Chondrocyte (in vitro differentiated cells): ENCODE data around the gene GALNT17. TPM values are rescaled to one million over a fixed set of nuclear protein-coding genes. Genes with fewer than 3 reads are reported as not detected.

Experiments used
- DNase-seq: peaks from one replicate; pipeline ENCODE4 v3.0.0; 2021; ENCODE audit warnings: mixed read lengths, low spot score
- H3K27ac Mint-ChIP-seq: one replicate; pipeline ENCODE4 v1.8.0; 2021; ENCODE audit warnings: mild to moderate bottlenecking, moderate library complexity, mixed read lengths; ENCODE audit not compliant: unreplicated experiment
- H3K27me3 Mint-ChIP-seq: 2 replicates; pipeline ENCODE4 v1.8.0; 2021; ENCODE audit warnings: low read depth, mixed read lengths
- H3K36me3 Mint-ChIP-seq: 2 replicates; pipeline ENCODE4 v1.8.0; 2021; ENCODE audit warnings: low read depth, mixed read lengths
- H3K4me1 Mint-ChIP-seq: 2 replicates; pipeline ENCODE4 v1.8.0; 2021; ENCODE audit warnings: low read depth, mild to moderate bottlenecking, mixed read lengths
- H3K4me3 Mint-ChIP-seq: one replicate; pipeline ENCODE4 v1.8.0; 2021; ENCODE audit warnings: mild to moderate bottlenecking, moderate library complexity, mixed read lengths; ENCODE audit not compliant: unreplicated experiment
- H3K9me3 Mint-ChIP-seq: 2 replicates; pipeline ENCODE4 v1.8.0; 2021; ENCODE audit warnings: low read depth, mixed read lengths
- total RNA-seq: library from RNA; stranded (reverse); gene quantifications from 3 replicates; pipeline ENCODE4 v1.2.1, GENCODE V29; 2021
- TF ChIP-seq, protein P1 (sequence below): fragments of 200-600 bp; sonication (generic); IDR thresholded peaks from 2 replicates; pipeline ENCODE4 v1.5.0; 2021; ENCODE audit warnings: antibody characterized with exemption, mild to moderate bottlenecking, moderate library complexity

The GALNT17 gene
- total RNA-seq, 1 donor from 2014 or later: 24.4 TPM

DNA sequence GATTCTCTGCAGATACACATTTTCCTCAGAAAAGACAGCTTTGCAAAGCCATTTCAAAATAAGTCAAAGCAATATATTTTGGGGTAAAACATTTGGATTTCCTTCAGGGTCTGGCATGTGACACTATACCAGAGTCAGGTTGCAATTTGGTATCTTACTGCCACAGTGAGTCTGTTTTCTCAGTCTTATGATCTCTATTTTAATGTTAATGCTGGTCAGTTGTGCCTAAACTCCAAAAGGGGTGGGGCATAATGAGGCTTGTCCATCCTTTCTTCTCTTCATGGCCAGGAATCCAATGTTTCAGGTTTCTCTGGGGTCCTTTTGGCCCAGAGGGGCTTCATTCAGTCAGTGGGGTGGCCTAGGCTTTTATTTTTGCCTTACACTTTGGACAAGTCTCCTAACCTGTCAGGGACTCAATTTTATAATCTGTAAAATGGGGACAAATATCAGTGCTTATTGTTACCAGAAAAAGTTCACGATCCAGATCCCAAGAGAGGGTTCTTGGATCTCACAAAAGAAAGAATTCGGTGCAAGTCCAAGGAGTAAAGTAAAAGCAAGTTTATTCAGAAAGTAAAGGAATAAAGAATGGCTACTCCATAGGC is 341.5 kb downstream of the GALNT17 start:
- H3K36me3 Mint-ChIP-seq: peaks cover 5% of the 10 kb centered on the region
- no peak overlapping the region for H3K27ac Mint-ChIP-seq
- H3K9me3 Mint-ChIP-seq: peaks cover 9% of the 10 kb centered on the region
- H3K4me1 Mint-ChIP-seq: peaks cover 6% of the 10 kb centered on the region
- no peaks in the 10 kb centered on the region for H3K27me3 Mint-ChIP-seq
- H3K4me3 Mint-ChIP-seq: no peak overlapping the region
- TF ChIP-seq, protein P1, sequence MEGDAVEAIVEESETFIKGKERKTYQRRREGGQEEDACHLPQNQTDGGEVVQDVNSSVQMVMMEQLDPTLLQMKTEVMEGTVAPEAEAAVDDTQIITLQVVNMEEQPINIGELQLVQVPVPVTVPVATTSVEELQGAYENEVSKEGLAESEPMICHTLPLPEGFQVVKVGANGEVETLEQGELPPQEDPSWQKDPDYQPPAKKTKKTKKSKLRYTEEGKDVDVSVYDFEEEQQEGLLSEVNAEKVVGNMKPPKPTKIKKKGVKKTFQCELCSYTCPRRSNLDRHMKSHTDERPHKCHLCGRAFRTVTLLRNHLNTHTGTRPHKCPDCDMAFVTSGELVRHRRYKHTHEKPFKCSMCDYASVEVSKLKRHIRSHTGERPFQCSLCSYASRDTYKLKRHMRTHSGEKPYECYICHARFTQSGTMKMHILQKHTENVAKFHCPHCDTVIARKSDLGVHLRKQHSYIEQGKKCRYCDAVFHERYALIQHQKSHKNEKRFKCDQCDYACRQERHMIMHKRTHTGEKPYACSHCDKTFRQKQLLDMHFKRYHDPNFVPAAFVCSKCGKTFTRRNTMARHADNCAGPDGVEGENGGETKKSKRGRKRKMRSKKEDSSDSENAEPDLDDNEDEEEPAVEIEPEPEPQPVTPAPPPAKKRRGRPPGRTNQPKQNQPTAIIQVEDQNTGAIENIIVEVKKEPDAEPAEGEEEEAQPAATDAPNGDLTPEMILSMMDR: no peak
- no peak for DNase-seq

DNA sequence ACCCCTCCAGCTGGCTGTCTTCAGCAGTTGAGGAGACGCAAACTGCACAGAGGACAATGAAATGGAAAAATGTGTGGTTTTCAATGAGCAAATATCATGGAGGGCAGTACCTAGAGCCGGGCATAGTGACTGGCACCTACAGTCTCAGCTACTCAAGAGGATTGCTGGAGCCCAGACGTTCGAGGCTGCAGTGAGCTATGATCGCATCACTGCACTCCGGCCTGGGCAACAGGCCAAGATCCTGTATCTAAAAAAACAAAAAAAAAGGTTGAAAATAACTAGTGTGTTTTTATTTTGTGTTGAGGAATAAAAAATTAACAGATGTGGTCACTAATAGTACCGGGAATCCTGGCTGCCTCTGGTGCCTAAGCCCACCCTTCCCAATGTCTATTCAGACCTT is 345.5 kb downstream of the GALNT17 start:
- Mint-ChIP-seq H3K4me1 (peaks cover 23% of the 10 kb centered on the region), H3K9me3 (peaks cover 9% of the 10 kb centered on the region), H3K27ac (no peak overlapping the region), H3K27me3 (no peaks in the 10 kb centered on the region), H3K4me3 (no peak overlapping the region), H3K36me3 (peaks cover 5% of the 10 kb centered on the region)
- TF ChIP-seq, protein P1: no peak
- DNase-seq: no peak

DNA sequence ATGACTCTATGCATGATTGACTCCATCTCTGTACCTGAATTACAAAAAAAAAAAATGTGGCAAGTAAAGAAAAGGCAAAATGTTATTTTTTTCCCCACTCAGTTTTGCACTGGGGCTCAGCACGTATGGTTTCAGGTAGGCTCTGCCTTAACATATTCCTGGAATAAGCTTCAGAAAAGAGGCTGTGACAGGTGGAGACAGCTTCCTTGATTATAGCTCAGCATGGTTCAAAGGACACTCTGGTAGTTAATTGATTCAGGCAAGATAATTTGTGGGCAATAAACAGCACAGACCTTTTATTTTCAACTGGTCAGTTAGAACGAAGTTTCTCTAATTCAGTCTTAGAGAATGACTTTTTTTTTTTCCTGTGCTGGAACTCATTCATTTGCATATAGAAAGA is 347.3 kb downstream of the GALNT17 start:
- H3K4me3 Mint-ChIP-seq: no peak overlapping the region
- TF ChIP-seq, protein P1: no peak
- peaks cover 5% of the 10 kb centered on the region for H3K36me3 Mint-ChIP-seq
- peaks cover 23% of the 10 kb centered on the region for H3K4me1 Mint-ChIP-seq
- no peaks in the 10 kb centered on the region for H3K27me3 Mint-ChIP-seq
- peaks cover 8% of the 10 kb centered on the region for H3K9me3 Mint-ChIP-seq
- no peak for DNase-seq
- no peak overlapping the region for H3K27ac Mint-ChIP-seq

DNA sequence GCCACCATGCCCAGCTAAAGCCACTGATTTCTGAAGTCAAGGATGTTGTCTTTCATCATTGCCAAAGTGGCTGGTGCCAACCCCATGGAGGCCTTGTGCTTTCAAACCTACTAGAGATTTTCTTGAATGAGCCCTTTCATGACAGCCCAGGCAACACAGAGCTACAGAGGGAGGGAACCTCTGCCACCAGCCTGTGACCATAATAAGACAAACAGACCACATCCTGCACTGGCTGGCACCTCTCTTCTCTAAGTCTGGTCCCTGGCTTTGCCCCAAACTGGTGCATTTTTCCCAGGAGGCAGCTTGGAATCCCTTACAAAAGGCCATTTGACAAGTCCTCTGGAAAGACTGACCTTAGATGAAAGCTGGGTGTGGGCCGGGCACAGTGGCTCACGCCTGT is 348.8 kb downstream of the GALNT17 start:
- Mint-ChIP-seq H3K9me3 (no peaks in the 10 kb centered on the region), H3K27ac (peak overlapping the region; percentile 49), H3K27me3 (no peaks in the 10 kb centered on the region), H3K4me1 (peaks cover 23% of the 10 kb centered on the region), H3K4me3 (no peak overlapping the region), H3K36me3 (peaks cover 2% of the 10 kb centered on the region)
- TF ChIP-seq, protein P1: no peak
- DNase-seq: no peak

DNA sequence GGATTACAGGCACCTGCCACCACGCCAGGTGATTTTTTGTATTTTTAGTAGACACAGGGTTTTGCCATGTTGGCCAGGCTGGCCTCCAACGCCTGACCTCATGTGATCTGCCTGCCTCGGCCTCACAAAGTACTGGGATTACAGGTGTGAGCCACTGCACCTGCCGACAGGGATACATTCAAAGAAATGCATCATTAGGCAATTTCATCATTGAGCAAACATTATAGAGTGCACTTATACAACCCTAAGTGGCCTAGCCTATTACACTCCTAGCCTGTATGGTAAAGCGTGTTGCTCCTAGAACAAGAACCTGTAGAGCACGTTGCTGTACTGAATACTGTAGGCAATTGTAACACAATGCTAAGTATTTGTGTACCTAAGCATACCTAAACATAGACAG is 350.3 kb downstream of the GALNT17 start:
- H3K4me1 Mint-ChIP-seq: peaks cover 33% of the 10 kb centered on the region
- H3K36me3 Mint-ChIP-seq: peaks cover 2% of the 10 kb centered on the region
- H3K27me3 Mint-ChIP-seq: no peaks in the 10 kb centered on the region

More for the DNA sequence above, 350.3 kb downstream of the GALNT17 start:
- Mint-ChIP-seq H3K9me3 (no peaks in the 10 kb centered on the region), H3K4me3 (no peak overlapping the region), H3K27ac (no peak overlapping the region)
- no peak for DNase-seq
- TF ChIP-seq, protein P1: no peak
